Ascending aorta (tissue), 2 donors: ENCODE data around the gene SZRD1. TPM values are rescaled to one million over a fixed set of nuclear protein-coding genes. Genes with fewer than 3 reads are reported as not detected.
"Not testable (repeated sequence)": the region's sequence is repeated elsewhere in the genome, so short reads cannot be mapped to it uniquely, and the experiment has no call there.

Experiments
- DNase-seq, 2 donors: peaks; one replicate each; pipeline ENCODE4 v3.0.0-alpha.2; 2019; ENCODE audit warnings: low spot score in 2 of 2
- H3K27ac ChIP-seq, 2 donors: fragments of 200-600 bp; sonication (generic); one replicate each; pipeline ENCODE4 v1.5.1; 2016 to 2017; ENCODE audit warnings: mild to moderate bottlenecking in 1 of 2
- H3K27me3 ChIP-seq: fragments of 200-600 bp; sonication (generic); one replicate; pipeline ENCODE4 v1.5.1; 2017
- H3K36me3 ChIP-seq, 2 donors: fragments of 200-600 bp; sonication (generic); one replicate each; pipeline ENCODE4 v1.5.1; 2016
- H3K4me1 ChIP-seq, 2 donors: fragments of 200-600 bp; sonication (generic); one replicate each; pipeline ENCODE4 v1.5.1; 2016 to 2017; ENCODE audit warnings: mild to moderate bottlenecking in 1 of 2
- H3K4me3 ChIP-seq, 2 donors: fragments of 200-600 bp; sonication (generic); one replicate each; pipeline ENCODE4 v1.5.1; 2016 to 2017; ENCODE audit warnings: mild to moderate bottlenecking in 1 of 2
- H3K9me3 ChIP-seq, 2 donors: fragments of 200-600 bp; sonication (generic); one replicate each; pipeline ENCODE4 v1.5.1; 2016
- intact Hi-C: fragments of 100-400 bp; cut with DNase I; formaldehyde crosslinking; loops from one replicate; pipeline ENCODE4 v1.15.1; 2023
- total RNA-seq: library from RNA; depleted of rRNA; stranded (reverse); fragments of >200 nt; gene quantifications from one replicate; pipeline ENCODE4 v1.1.0, GENCODE V29; 2016
- TF ChIP-seq, protein P1 (sequence below), 3 experiments: fragments of 200-600 bp in 2 of 3; fragments of 450-650 bp in 1 of 3; sonication (generic) in 2 of 3; IDR thresholded peaks; one replicate each; pipeline ENCODE4 v1.5.1; 2016 to 2019; ENCODE audit warnings: antibody characterized with exemption in 3 of 3, mild to moderate bottlenecking in 1 of 3, moderate library complexity in 1 of 3

SZRD1 gene
- total RNA-seq, 1 donor from 2014 or later, result 106 TPM

DNA sequence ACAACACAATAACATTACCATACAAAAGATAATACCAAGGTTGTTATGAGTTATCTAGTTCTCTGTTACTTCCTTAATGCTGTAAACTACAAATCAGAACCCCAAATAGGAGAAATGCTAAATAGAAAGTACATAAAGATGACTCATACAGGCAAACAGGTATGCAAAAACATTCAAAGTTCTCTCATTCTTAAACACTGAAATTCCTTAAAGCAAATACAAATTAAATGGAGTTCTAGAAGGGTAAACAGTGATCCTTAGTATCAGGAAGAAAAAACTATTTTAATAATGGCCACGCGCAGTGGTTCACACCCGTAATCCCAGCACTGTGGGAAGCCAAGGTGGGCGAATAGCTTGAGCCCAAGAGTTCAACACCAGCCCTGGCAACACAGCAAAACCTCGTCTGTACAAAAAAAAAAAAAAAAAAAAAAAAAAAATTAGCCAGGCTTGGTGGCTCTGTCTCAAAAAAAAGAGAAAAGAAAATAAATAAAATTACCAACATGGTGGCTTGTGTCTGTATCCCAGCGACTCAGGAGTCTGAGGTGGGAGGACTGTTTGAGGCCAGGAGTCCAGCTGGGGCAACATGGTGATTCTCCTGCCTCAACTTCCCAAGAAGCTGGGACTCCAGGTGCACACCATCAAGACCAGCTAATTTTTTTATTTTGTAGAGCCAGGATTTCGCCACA is 32.2 kb upstream of the SZRD1 start:
- TF ChIP-seq, protein P1, sequence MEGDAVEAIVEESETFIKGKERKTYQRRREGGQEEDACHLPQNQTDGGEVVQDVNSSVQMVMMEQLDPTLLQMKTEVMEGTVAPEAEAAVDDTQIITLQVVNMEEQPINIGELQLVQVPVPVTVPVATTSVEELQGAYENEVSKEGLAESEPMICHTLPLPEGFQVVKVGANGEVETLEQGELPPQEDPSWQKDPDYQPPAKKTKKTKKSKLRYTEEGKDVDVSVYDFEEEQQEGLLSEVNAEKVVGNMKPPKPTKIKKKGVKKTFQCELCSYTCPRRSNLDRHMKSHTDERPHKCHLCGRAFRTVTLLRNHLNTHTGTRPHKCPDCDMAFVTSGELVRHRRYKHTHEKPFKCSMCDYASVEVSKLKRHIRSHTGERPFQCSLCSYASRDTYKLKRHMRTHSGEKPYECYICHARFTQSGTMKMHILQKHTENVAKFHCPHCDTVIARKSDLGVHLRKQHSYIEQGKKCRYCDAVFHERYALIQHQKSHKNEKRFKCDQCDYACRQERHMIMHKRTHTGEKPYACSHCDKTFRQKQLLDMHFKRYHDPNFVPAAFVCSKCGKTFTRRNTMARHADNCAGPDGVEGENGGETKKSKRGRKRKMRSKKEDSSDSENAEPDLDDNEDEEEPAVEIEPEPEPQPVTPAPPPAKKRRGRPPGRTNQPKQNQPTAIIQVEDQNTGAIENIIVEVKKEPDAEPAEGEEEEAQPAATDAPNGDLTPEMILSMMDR (IDR thresholded peaks at IDR 0.05), result no peak
- Histone ChIP-seq H3K27ac (no peak overlapping the region), H3K36me3 (no peaks in the 10 kb centered on the region), H3K4me3 (no peak overlapping the region), H3K9me3 (no peaks in the 10 kb centered on the region), H3K4me1 (peaks cover 0 to 10% of the 10 kb centered on the region in 2 donors), H3K27me3 (no peaks in the 10 kb centered on the region)
- no peak for DNase-seq
- intact Hi-C loops, result no loop called here

DNA sequence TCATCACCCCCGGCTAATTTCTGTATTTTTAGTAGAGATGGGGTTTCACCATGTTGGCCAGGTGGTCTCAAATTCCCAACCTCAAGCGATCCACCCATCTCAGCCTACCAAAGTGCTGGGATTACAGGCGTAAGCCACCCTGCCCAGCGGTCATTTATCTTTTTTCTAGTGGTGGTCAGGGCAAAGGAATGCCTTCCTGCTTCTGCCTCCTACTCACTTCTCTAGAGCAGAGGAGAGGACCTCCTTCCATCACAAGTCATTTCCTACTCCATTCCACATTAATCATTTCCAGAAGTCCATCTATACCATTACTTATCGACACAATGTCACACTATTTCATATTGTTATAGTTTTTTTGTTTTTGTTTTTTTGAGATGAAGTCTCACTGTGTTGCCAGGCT is 28.1 kb upstream of the SZRD1 start:
- intact Hi-C loops, result no loop called here
- DNase-seq, result peak in 1 of 2 donors; percentile 34
- Histone ChIP-seq H3K27ac (no peak overlapping the region), H3K36me3 (peaks cover 0 to 3% of the 10 kb centered on the region in 2 donors), H3K27me3 (no peaks in the 10 kb centered on the region), H3K9me3 (no peaks in the 10 kb centered on the region), H3K4me3 (no peak overlapping the region), H3K4me1 (peaks cover 0 to 8% of the 10 kb centered on the region in 2 donors)
- TF ChIP-seq, protein P1 (IDR thresholded peaks at IDR 0.05), result no peak

DNA sequence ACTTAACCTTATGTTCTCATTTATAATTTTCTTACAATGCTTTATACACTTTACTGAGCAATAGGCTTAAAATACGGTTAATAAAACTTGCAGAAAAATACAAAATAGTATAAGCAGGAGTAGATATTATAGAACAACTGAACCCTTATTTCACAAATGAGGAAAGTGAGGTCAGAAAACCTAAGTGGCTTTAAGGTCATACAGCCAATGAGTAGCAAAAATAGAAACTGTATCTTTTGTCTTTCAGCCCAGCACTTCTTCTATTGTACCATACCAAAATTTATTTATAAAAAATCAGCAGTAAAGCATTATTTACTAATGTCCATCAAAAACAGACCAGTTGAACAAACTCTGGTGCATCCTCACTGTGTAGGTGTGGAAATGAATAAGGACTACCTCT is 26.4 kb upstream of the SZRD1 start:
- Histone ChIP-seq H3K4me1 (peaks cover 0 to 8% of the 10 kb centered on the region in 2 donors), H3K36me3 (peaks cover 0 to 3% of the 10 kb centered on the region in 2 donors), H3K9me3 (no peaks in the 10 kb centered on the region), H3K27me3 (no peaks in the 10 kb centered on the region), H3K4me3 (no peak overlapping the region), H3K27ac (no peak overlapping the region)
- intact Hi-C loops, result no loop called here
- TF ChIP-seq, protein P1 (IDR thresholded peaks at IDR 0.05), result no peak
- no peak for DNase-seq

DNA sequence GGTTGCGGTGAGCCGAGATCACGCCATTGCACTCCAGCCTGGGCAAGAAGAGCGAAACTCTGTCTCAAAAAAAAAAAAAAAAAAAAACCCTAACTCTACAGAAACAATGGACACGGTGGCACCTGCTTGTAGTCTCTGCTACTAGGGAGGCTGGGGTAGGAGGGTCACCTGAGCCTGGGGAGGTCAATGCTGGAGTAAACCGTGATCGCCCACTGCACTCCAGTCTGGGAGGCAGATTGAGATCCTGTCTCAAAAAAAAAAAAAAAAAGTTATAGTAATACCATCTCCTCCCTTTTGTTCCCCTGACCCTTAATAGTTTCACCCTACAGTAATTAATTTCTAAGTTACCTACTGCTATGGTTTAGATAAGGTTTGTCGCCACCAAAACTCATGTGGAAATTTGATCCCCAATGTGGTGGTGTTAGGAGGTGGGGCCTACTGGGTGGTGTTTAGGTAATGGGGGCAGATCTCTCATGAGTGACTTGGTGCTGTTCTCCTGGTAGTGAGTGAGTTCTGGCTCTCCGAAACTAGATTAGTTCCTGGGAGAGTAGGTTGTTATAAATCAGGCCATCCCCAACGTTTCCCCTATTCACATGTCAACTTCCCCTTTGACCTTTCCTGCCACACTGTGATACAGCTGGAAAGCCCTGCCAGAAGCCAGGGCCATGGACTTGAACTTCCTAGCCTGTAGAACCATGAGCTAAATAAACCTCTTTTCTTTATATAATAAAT is 24.5 kb upstream of the SZRD1 start:
- peak in 1 of 2 donors; percentile 37 for DNase-seq
- peaks cover 0 to 12% of the 10 kb centered on the region in 2 donors for H3K4me1 ChIP-seq
- peaks cover 0 to 3% of the 10 kb centered on the region in 2 donors for H3K36me3 ChIP-seq
- no peaks in the 10 kb centered on the region for H3K9me3 ChIP-seq
- TF ChIP-seq, protein P1 (IDR thresholded peaks at IDR 0.05), result no peak
- no peaks in the 10 kb centered on the region for H3K27me3 ChIP-seq
- no peak overlapping the region for H3K27ac ChIP-seq
- H3K4me3 ChIP-seq, result no peak overlapping the region
- intact Hi-C loops, result no loop called here

DNA sequence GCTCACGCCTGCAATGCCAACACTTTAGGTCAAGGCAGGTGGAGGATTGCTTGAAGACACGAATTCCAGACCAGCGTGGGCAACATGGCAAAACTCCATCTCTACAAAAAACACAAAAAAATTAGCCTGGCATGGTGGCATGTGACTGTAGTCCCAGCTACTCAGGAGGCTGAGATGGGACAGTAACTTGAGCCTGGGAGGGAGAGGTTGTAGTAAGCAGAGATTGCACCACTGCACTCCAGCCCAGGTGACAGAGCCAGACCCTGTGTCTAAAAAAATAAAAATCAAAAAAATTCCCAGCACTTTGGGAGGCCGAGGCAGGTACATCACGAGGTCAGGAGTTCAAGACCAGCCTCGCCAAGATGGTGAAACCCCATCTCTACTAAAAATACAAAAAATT is 23.8 kb upstream of the SZRD1 start:
- intact Hi-C loops, H3K4me3 ChIP-seq, H3K36me3 ChIP-seq, H3K9me3 ChIP-seq, H3K27me3 ChIP-seq: not testable (repeated sequence)
- Histone ChIP-seq H3K27ac (peak overlapping the region in 1 of 2 donors; percentile 7), H3K4me1 (peaks cover 0 to 15% of the 10 kb centered on the region in 2 donors)
- DNase-seq, result peak in 1 of 2 donors; percentile 24
